OCI-LY7 (cell line): Measurements from ENCODE around the gene CTNNA1. TPM values are rescaled to one million over a fixed set of nuclear protein-coding genes. Genes with fewer than 3 reads are reported as not detected.

ENCODE experiments used
- BruUV-seq: library from RNA; stranded (reverse); fragments of 400-500 nt; replicated peaks from 2 replicates; lab custom pipeline; 2021; lab: Mats Ljungman, UMichigan
- CTCF ChIA-PET: fragments of 300-600 bp; sonication (Branson Sonifier 250); formaldehyde crosslinking; loops from one replicate; lab custom pipeline; 2022; ENCODE audit warnings: antibody characterized with exemption; ENCODE audit not compliant: unreplicated experiment; lab: Charles Lee
- POLR2A ChIA-PET: fragments of 300-600 bp; sonication (Branson Sonifier 250); formaldehyde crosslinking; loops from one replicate; lab custom pipeline; 2022; ENCODE audit warnings: antibody characterized with exemption; lab: Charles Lee
- DNase-seq: peaks from one replicate; pipeline ENCODE4 v3.0.0-alpha.2; 2015; ENCODE audit warnings: low spot score
- H2AFZ ChIP-seq: fragments of 200-600 bp; sonication (generic), shearing (Covaris generic); 2 replicates; pipeline ENCODE4 v1.6.1; 2014; ENCODE audit warnings: mild to moderate bottlenecking, antibody characterized with exemption, low read length, moderate library complexity
- H3K27ac ChIP-seq: fragments of 200-600 bp; sonication (generic); 2 replicates; pipeline ENCODE4 v1.5.1; 2014; ENCODE audit warnings: mixed run types, low read depth, mild to moderate bottlenecking, moderate library complexity, low read length, inconsistent platforms; ENCODE audit not compliant: poor library complexity, severe bottlenecking
- H3K36me3 ChIP-seq: fragments of 200-600 bp; sonication (generic); 2 replicates; pipeline ENCODE4 v1.6.1; 2014; ENCODE audit warnings: mild to moderate bottlenecking, antibody characterized with exemption, low read length, moderate library complexity, mixed read lengths; ENCODE audit not compliant: insufficient read depth
- H3K4me1 ChIP-seq: fragments of 200-600 bp; sonication (generic); 2 replicates; pipeline ENCODE4 v1.5.1; 2014; ENCODE audit warnings: mild to moderate bottlenecking, low read length; ENCODE audit not compliant: insufficient read depth, poor library complexity, severe bottlenecking
- H3K4me2 ChIP-seq: fragments of 200-600 bp; sonication (generic); 2 replicates; pipeline ENCODE4 v1.6.1; 2014; ENCODE audit warnings: mild to moderate bottlenecking, low read length
- H3K4me3 ChIP-seq: fragments of 200-600 bp; sonication (generic); 2 replicates; pipeline ENCODE4 v1.5.1; 2014; ENCODE audit warnings: mild to moderate bottlenecking, low read depth, low read length; ENCODE audit not compliant: poor library complexity, severe bottlenecking
- H3K79me2 ChIP-seq: fragments of 200-600 bp; sonication (generic); 2 replicates; pipeline ENCODE4 v1.6.1; 2016; ENCODE audit warnings: low read depth, mild to moderate bottlenecking, low read length, moderate library complexity, mixed read lengths; ENCODE audit not compliant: insufficient read depth
- H3K9me2 ChIP-seq: fragments of 200-600 bp; sonication (generic); 2 replicates; pipeline ENCODE4 v1.6.1; 2016; ENCODE audit warnings: mild to moderate bottlenecking, low read length, mixed read lengths; ENCODE audit not compliant: insufficient read depth
- H3K9me3 ChIP-seq: fragments of 200-600 bp; sonication (generic); 2 replicates; pipeline ENCODE4 v1.6.1; 2014; ENCODE audit warnings: mild to moderate bottlenecking, mixed run types, low read length, mixed read lengths
- H4K20me1 ChIP-seq: fragments of 200-600 bp; sonication (generic); 2 replicates; pipeline ENCODE4 v1.6.1; 2014; ENCODE audit warnings: mild to moderate bottlenecking, antibody characterized with exemption, low read length, moderate library complexity, mixed read lengths; ENCODE audit not compliant: insufficient read depth
- EZH2phosphoT487 ChIP-seq: fragments of 200-600 bp; sonication (generic); IDR thresholded peaks from 2 replicates; pipeline ENCODE4 v1.6.1; 2018; ENCODE audit warnings: low read depth, borderline replicate concordance, mild to moderate bottlenecking, mixed run types, antibody characterized with exemption, low read length, moderate library complexity, mixed read lengths
- intact Hi-C: fragments of 100-400 bp; cut with micrococcal nuclease; formaldehyde crosslinking; loops from one replicate; pipeline ENCODE4 v1.10.0; 2022; ENCODE audit not compliant: unreplicated experiment
- total RNA-seq, 2 experiments: library from RNA; depleted of rRNA in 1 of 2; stranded (reverse); fragments of >200 nt in 1 of 2; shearing (Covaris generic) in 1 of 2; gene quantifications; 2 replicates each; pipeline ENCODE4 v1.2.3, GENCODE V29; 2014 to 2022
- TF ChIP-seq, protein P1 (sequence below): fragments of 200-600 bp; sonication (generic); conservative IDR thresholded peaks from 2 replicates; pipeline ENCODE4 v1.5.1; 2014; ENCODE audit warnings: mild to moderate bottlenecking, antibody characterized with exemption, low read length, moderate library complexity, mixed read lengths

CTNNA1 gene
- total RNA-seq, 2 experiments from 2014 or later: 40.4 to 42.7 TPM

DNA sequence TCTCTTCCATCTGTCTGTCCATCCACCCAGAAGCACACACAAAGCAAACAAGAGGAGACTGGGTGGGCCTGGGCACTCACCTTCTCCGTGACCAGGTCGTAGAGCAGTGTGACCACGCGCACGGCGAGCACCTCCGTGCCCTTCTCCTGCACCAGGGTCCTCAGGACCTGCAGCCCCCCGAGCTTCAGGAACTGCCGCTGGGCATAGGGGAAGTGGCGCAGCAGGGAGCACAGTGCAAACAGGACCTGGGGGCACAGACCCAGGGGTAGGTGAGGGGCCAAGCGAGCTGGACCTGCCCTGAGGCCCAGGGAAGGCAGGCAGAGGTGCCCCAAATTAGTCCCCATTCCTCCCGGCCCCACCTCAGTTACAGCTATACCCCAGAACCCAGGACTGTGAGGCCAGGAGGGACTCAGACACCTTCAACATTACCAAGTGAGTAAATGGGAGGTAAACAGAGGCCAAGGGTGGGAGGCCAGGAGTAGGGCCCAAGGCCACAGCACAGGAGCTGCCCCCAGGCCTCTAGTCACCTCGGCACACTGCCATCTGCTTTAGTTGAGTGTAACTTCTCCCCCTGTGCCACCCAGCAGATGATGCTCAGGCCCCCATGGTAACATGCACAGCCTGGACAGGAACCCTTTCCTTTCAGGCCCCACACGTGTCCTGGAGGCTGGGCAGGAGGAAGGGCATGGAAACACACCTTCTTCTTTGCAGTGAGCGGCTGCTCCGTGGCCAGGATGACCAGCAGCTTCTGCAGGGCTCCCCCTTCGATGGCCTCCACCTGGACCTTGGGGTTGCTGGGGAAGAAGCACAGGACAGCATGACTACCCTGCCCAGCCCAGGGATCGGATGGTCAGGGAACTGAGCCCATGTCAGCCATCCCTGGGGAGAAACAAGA, 198.1 kb downstream of the CTNNA1 start:
- BruUV-seq: no TSS peak
- Histone ChIP-seq H3K9me3 (no peaks in the 10 kb centered on the region), H3K79me2 (no peaks in the 10 kb centered on the region), H3K4me2 (no peak overlapping the region), H2AFZ (no peak overlapping the region), H3K4me3 (no peak overlapping the region), H3K27ac (no peak overlapping the region), H3K9me2 (no peaks in the 10 kb centered on the region), H3K36me3 (no peaks in the 10 kb centered on the region), H3K4me1 (no peaks in the 10 kb centered on the region), H4K20me1 (no peaks in the 10 kb centered on the region)
- intact Hi-C loops: no loop called here
- ChIA-PET POLR2A (no interaction called here), CTCF (no interaction called here)
- no peak for DNase-seq
- TF ChIP-seq, protein P1, sequence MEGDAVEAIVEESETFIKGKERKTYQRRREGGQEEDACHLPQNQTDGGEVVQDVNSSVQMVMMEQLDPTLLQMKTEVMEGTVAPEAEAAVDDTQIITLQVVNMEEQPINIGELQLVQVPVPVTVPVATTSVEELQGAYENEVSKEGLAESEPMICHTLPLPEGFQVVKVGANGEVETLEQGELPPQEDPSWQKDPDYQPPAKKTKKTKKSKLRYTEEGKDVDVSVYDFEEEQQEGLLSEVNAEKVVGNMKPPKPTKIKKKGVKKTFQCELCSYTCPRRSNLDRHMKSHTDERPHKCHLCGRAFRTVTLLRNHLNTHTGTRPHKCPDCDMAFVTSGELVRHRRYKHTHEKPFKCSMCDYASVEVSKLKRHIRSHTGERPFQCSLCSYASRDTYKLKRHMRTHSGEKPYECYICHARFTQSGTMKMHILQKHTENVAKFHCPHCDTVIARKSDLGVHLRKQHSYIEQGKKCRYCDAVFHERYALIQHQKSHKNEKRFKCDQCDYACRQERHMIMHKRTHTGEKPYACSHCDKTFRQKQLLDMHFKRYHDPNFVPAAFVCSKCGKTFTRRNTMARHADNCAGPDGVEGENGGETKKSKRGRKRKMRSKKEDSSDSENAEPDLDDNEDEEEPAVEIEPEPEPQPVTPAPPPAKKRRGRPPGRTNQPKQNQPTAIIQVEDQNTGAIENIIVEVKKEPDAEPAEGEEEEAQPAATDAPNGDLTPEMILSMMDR: no peak
- no peak for TF ChIP-seq EZH2phosphoT487

DNA sequence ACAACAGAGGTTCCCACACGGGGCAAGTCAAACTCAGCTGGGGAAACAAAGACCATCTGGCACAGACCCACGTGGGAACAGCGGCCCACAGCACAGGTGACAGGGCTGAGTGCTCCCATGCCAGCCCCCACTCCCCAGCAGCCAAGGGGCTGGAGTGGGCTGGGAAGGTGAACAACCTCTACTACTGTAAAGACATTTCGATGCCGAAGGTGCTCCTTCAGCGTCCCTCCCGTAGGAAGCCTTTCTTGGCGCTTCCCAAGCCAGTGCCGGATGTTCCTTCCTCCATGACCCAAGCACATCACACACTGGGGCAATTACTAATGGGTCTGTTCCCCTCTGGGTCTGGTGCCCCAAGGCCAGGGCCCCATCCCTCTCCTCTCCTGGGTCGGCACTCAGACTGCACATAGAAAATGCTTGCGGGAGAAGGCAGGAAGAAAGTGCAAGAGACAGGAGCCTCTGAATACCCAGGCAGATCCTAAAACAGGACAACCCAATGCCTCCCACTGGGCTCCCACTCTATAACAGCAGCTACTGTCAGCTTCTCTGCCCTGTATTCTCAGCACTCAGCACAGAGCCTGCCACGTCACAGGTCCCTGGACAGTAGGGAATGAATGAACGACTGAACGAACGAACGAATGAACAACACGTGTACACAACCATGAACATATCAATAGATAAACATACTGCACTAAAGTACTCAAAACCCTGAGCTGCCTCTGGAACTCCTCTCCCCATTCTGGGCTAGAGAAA, 198.9 kb downstream of the CTNNA1 start:
- H3K4me1 ChIP-seq: no peaks in the 10 kb centered on the region
- ChIA-PET POLR2A (no interaction called here), CTCF (no interaction called here)
- no peak for TF ChIP-seq EZH2phosphoT487
- TF ChIP-seq, protein P1: no peak
- H3K36me3 ChIP-seq: no peaks in the 10 kb centered on the region
- DNase-seq: no peak
- no peaks in the 10 kb centered on the region for H4K20me1 ChIP-seq
- H3K79me2 ChIP-seq: no peaks in the 10 kb centered on the region
- no peaks in the 10 kb centered on the region for H3K9me2 ChIP-seq
- H3K4me3 ChIP-seq: no peak overlapping the region
- H3K27ac ChIP-seq: no peak overlapping the region
- no TSS peak for BruUV-seq
- H3K9me3 ChIP-seq: no peaks in the 10 kb centered on the region
- no peak overlapping the region for H3K4me2 ChIP-seq
- intact Hi-C loops: no loop called here
- H2AFZ ChIP-seq: no peak overlapping the region
